GM18909 (cell line): Measurements from ENCODE around the gene KCNIP3.

Experiments used
- ATAC-seq: cut with Tn5 transposase; IDR thresholded peaks from one replicate; pipeline ENCODE4 v1.9.1; 2021; ENCODE audit warnings: mild to moderate bottlenecking; ENCODE audit not compliant: unreplicated experiment, poor library complexity

The KCNIP3 gene

GRCh38 chr2:95311815-95312542 is 14.8 kb downstream of the KCNIP3 start:
- no peak for ATAC-seq

GRCh38 chr2:95312543-95313201 is 15.5 kb downstream of the KCNIP3 start:
- no peak for ATAC-seq

DNA sequence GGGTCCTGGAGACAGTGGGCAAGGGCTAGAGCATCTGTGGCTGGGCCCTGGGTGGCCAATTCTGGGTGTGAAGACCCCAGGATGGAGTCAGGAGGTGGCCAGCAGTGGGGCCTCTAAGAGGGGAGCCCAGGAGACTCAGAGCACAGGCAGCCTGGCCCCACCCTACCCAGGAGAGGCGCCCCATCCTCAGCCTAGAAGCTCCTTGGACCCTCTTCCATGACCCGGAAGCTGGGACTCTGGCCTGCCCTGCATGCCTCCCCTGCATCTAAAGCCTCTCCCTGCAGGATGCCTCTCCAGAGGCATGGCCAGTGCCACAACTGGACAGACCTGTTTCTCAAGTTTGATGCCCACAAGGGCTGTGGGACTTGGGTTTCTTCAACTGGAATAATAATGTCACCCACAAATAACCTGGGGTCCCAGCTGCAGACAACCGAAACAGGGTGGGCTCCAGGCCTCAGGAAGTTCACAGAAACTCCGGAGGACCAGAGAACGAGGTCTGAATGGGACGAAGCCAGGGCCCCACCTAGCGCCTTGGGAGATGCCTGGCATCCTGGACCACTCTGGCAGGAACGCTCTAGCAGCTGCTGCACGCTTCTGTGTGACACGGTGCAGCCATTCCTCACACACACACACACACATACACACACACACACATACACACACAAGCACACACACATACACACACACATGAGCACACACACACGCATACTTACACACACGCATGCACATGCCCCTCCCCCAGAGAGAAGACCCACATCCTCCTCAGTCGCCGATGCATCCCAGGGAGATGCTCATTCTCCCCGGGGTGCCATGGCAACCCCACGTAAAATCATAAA is 16.4 kb downstream of the KCNIP3 start:
- ATAC-seq: no peak

- ATAC-seq: no peak
These were observed 17.4 kb downstream of the KCNIP3 start for GRCh38 chr2:95314598-95314963.

GRCh38 chr2:95314964-95315611 is 17.9 kb downstream of the KCNIP3 start:
- no peak for ATAC-seq

GRCh38 chr2:95315801-95316411 is 18.8 kb downstream of the KCNIP3 start:
- ATAC-seq: no peak

DNA sequence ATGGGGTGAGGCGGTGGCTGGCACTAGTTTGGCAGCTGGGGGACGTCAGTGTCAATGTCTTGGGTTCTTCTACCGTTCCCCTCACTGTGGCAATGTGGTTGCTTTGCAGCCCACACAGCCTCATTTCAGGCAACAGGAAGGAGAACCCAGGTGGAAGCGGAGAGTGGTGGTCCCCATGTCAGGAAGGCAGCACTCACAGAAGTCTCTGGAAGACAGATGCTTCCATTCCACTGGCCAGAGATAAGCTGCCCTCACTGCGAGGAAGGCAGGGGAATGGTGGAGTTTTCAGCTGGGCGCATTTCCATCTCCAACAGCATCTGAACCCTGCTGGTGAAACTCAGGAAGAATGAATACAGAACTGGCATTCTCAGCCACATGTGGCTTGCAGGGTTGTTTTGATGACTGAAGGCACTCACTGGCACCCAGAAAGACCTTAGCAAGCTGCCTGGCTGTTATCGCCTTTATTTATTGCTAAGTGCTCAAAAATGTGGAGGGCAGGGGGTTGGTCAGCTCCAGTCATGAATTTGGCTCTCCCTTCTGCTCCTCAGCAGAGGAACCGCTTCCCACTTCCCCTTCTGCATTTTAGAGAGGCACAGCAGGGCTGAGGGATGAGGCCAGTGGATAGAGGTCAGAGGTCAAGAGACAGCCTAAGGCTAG is 19.4 kb downstream of the KCNIP3 start:
- no peak for ATAC-seq

- ATAC-seq: no peak
These were observed 20.0 kb downstream of the KCNIP3 start for GRCh38 chr2:95317123-95317500.

DNA sequence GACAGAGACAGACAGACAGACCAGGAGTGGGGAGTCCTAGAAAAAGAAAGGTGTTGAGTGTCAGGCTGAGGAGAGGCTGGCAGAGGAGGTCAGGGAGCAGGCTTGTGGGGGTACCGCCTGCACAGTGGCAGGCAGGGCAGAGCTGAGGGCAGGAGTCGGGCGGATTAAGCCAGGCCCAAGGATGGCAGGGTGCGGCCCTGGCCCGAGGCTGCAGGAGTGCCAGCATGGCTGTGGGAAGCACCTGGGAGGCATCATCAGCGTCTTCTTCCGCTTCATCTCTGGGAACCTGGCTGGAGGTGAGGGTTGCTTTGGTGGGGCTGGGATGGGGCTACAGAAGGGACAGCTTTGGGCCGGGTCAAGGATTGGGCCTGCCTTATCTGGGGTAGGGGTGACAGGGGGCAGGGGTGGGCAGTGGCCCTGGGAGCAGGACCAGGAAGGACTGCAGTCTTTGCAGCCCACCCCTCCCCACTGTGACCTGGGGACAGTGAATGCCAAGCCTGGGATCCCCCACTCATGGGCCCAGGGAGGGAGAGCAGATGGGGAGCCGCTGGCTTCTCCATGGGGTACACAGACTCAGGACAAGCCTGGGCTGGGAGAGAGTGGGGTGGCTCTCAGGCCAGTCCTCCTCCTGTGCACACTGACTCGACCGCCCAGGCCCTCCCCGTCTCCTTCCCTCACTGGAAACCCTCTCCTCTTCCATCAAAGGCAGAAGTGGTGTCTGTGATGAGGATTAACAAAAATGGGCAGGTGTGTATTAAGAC is 20.7 kb downstream of the KCNIP3 start:
- no peak for ATAC-seq

DNA sequence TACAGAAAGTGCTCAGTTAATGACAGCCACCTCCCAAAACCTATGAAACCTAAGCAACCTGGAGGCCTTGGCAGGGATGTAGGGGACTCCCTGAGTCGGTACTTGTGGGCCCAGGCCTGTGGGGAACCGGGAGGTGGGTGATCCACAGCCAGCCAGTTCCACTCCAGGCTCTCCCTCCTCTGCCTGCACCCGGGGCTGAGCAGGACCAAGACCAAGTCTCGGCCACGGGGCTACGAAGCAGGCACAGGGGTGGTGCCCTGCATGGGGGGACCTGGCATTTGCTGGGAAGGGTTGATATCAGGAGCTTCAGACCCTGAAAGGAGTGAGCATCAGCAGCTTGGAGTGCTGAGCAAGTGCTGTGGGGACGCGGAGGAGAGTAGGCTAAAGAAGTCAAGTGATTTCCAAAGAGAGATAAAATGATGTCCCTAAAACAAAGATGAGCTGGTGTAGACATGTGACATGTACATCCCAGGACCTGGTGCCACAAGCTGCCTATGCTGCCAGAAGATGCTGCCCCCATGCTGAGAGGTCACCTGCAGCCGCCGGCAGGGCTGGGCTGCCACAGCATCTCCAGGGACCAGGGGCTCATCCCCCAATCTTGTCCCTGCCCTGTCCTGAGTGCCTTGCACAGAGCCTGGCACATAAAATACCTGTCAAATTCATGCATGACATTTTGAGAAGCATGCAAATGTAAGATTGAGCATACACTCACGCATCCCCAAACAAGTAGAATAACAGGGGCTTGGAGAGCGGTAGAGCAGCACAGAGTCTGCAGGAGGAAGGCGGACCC is 21.5 kb downstream of the KCNIP3 start:
- ATAC-seq: no peak

DNA sequence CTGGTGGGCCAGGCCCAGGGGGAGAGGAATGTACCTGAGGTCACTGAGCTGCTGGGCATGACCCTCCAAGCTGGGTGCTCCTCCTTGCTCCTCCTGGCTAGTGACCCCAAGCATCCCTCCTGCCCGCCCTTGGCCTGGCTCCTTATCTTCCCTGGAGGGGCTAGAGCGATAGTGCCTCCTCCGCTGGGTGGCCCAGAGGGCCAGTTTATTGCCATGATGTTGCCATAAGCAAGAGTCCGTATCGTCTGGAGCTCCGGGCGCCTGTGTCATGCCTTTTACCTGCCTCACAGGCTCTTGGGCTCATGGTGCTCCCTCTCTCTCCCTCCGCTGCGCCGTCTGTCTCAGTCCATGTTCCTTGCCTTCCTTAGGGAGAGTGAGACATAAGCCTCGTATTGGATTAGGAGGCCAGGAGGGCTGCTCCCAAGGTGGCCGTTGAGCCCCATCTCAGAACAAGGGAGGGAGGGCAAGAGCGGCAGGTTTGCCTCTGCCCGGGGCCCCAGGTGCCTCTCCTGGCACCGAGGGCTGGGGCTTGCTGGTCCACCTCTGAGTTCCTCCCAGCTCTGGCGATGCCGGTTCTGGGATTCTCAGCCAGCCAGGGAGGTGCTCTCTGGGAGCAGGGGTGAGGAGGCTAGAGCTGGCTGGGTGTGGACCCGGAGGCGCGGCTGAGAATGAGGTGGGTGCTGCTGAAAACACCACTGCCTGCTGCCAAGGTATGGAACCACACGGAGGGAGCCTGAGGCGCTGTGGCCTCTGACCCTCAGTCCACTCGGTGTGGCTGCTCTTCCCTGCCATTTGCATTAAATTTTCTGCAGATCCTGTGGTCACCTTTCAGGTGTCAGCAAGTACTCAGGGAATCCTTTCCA is 22.6 kb downstream of the KCNIP3 start:
- no peak for ATAC-seq

DNA sequence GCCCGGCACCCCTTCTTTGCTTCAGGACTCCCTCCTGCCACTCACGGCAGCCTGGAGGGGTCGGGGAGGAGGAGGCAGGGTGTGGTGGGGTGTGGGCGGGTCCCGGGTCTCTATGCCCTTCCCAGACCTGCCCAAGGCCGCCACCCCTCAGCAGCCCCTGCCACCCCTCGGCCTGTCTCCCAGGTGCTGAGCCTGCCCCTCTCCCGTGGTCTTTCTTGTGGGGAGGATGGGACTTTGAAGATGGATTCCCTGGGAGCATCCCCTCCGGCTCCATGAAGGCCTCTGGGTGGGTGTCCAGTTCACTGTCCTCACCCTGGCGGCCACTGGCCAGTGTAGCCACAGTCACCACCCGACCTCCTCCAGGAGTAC is 23.2 kb downstream of the KCNIP3 start:
- ATAC-seq: no peak

DNA sequence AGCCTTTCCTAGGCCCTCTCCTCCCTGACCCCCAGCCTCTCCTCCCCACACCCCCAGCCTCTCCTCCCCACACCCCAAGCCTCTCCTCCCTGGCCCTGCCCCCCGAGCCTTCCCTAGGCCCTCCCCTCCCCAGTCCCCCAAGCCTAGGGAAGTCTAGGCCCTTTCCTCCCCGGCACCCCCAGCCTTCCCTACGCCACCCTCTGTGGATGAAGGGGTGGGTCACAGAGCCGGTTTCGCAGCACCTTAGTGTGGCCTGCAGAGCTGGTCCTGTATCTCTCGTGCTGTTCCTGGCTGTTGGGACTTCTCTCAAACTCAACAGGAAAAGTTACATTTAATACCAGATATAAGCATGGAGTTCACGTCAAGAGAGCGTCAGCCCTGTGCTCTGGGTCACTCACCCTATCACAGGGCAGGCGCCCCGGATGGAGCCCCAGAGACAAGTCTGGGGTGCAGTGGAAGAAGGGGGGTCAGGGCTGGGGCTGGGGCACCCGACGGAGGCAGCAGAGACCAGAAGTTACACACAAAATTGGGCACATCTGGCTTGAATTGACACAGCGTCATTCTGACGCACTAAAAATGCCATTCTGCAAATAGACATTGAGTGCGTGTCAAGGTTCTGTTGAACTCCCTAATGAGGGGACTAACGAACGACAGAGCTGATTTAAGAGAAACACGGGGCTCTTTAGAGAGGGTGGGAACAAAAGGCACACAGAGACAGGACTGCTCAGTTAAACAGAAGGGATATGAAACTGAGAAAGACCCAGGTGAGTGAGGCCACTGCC is 24.0 kb downstream of the KCNIP3 start:
- no peak for ATAC-seq

DNA sequence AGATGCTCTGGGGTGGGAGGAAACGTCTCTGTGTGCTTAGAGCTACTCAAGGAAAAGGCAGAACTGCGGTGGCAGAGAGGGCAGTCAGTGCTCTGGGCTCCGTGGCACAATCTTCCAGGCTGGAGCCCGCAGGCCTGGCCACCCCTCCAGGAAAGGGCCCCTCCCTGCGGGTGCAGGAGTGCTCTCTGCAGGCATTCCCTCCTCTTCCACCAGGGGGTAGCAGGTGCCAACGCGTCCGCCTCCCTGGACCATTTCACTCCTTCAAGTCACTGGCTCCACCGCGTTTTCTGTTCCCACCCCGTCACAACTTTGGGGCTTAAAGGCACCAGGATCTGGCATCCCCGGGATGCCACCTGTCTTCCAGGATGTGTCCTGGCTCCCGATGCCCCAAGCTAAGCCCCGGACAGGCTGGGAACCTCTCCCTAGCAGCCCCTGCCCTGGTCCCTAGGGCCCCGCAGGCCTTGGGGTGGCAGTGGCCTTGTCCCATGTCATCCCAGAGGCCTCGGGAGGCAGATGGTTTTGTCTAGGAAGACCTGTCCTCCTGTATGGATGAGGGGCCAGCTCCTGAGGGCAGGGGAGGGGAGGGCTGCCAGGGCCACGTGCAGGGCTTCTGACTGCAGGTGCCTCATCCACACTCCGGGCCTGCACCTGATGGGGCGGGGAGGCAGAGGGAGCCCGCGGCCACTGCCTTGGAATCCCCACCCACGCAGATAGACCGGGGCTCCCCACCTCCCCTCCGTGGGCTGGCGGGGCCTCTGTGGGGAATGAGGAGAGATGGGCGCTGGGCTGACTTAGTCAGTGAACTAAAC is 26.4 kb downstream of the KCNIP3 start:
- ATAC-seq: no peak

DNA sequence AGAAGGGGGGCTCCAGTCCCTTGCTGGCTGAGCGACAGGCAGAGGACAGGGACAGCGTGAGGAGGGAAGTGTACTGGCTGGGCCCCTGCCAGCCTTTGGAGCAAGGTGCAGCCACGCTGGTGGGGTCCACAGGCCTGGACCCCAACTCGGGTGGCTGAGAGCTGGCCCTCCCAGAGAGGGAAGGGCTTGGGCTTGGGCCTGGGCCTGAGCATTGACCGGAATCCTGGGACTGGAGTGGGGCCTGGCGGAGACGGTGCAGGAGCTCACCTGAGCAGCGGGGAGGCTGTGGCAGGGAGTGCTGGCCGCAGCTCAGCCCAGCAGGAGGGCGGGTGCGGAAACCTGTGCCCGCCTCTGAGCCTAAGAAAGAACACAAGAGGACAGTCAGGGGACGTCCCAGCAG is 27.9 kb downstream of the KCNIP3 start:
- no peak for ATAC-seq
